HuH-7.5 (cell line): ENCODE results near the gene AGRP.
A peak's percentile ranks its signal among the peaks of the same experiment; 100 is the strongest.

Source experiments
- DNase-seq: peaks from one replicate; pipeline ENCODE4 v3.0.0; 2011; ENCODE audit warnings: low spot score

Gene AGRP

DNA sequence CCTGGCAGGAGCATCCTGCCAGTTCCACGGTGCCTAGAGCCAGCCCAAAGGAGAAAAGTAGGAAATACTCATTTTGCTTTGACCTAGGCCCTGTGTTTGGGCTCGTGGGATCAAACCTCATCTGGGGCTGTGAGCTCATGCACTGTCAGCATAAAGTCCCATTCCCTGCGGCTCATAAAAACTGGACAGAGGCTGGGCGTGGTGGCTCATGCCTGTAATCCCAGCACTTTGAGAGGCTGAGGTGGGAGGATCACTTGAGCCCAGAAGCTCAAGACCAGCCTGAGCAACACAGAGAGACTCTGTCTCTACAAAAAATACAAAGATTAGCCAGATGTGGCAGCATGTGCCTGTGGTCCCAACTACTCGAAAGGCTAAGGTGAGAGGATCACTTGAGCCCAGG lies 20.3 kb downstream of the AGRP start:
- no peak for DNase-seq

DNA sequence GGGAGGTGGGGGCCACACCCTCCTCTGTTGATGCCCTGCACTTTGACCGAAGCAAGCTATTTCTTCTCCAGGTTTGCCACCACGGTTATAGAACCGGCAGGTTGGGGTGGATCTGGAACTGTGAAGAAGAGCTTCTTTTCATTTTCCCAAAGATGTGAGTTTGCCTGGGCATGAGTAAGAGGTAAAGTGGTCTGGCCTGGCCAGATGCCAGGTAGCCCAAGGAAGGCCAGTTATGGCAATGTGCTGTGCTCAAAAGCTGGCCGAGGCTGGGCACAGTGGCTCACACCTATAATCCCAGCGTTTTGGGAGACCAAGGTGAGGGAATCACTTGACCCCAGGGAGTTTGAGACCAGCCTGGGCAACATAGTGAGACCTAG lies 21.1 kb downstream of the AGRP start:
- no peak for DNase-seq

DNA sequence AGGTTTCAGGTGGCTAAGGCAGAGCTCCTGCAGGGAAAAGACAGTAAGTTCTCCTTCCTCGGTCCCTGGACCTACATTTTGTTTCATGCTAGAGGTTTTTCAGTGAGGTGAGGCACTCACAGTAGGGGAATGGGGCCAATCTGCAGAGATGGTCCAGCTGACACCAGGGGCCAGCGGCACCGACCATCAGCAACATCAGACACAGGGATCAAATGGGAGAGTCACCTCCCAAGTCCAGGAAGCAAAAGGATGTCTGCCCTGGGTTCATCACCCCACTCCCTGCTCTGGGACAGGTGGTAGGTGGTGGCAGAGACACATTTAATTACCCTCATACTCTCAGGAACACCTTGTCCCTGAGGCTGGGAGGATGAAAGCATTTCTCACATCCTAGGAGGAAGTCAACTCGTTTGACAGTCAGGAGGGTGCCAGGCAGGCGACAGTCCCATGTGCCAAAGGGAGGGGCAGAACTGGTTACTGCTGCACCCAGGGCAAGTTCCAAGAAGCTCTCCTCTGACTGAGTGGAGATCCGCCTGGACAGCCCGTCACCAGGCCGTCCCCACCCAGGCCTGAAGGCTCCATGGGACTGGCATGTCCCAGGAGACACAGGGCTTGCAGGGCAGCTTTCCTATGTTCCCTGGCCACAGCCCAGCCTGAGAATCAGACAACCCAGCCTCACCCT lies 21.6 kb downstream of the AGRP start:
- no peak for DNase-seq

DNA sequence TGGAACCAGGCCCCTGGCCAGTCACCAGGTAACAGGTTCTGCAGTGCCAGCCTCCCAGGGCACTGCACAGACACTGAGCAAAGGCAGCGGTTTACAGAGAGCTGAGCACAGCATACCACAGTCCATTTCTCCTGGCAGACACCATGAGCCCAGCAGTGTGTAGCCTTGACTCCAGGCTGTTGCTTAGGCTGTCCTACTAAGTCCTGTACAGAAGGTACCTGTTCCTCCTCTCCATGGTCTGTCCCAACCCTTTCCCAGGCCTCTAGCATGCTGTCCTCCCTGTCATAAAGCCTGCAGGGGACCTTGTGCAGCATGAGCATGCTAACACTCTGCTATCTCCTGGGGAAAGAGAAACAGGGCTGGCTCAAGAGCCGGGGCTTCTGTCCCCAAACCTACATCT lies 22.4 kb downstream of the AGRP start:
- no peak for DNase-seq

DNA sequence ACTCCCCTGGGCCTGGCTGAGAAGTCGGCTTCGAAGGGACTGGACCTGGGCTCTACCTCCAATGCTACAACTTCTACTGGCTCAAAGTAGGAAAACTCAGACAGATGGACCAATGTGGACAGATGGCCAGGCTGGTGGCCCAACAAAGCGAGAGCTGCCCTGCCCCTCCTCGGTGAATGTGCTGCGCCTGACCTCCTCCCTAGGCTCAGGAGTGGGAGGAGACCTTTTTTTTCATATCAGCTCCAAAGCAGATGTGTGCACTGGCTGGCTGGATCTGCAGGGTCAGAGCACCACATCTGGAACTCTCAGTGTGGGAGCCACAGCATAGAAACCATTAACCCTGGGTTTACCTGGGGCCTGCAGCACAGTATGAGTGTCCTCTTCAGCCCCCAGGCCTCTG lies 23.2 kb downstream of the AGRP start:
- no peak for DNase-seq

DNA sequence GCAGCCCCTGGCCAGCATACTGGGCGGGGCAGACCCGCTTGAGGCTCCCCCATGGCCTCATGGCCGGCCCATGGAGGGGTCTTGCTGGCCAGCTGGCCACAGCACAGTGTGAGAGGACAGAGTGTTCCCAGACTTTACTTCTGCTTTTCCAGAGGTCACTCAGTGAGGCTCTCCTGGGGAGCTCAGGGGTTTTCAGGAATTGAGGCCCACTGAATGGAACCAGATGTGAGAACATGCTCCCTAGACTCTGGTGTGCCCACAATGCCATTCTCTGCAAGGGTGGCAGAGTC lies 23.5 kb downstream of the AGRP start:
- DNase-seq: no peak

DNA sequence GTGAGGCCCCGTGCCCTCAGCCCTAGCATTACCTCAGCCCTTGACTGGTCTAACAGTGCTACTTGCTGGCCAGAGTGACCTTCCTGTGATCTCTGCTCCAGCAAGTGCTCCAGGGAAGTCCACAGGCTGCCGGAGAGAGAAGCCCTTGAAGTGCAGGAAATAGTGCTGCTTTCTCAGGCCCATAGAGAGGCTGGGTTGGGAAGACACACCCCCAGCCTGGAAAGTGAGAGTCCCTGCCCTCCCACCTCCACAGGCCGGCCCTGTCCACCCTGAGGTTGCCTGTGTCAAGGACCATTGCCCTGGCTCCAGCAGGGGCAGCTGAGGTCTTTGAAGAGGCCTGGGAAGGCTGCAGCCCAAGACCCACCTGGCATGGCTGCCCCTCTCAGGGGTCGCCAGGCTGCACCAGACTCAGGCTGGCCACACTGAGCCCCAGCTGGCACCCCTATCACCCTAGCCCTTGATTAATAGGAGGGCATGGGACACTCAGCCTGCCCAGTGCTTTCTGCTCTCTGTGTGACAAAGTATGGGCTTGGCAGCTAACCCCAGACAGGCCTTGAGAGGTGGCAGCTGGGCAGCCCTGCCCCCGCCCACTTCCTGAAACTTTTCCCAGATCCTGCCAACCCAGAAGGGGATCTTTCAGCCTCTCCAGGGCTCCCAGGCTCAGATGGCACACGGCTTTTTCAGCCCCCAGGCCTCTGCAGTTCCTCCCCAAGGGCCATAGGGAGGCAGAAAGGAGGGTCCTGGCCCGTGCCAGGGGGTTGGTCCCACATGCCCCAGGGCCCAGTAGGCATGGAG lies 24.1 kb downstream of the AGRP start:
- no peak for DNase-seq

DNA sequence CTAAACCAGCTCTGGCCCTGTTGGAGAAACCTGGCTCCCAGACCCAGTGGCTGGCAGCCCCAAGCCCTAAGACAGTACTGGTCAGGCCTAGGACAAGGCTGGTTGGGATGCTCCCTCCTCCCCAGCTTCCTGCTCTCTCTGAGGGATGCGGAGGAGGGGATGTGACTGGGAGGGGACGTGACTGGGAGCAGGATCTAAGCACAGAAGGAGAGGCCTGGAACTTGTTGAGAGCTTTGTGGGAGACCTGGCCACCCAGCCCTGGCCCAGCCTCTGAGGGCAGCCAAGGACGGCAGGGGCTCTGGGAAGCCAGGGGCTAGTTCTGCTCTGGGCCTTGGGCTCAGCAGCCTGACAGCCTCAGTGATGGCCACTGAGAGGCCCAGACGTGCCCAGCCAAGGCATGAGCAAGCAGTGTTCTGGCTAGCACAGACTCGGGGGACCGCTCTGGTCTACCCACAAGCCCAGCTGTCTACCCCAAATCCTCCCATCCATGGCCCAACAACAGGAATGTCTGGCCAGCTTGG lies 25.2 kb downstream of the AGRP start:
- no peak for DNase-seq

DNA sequence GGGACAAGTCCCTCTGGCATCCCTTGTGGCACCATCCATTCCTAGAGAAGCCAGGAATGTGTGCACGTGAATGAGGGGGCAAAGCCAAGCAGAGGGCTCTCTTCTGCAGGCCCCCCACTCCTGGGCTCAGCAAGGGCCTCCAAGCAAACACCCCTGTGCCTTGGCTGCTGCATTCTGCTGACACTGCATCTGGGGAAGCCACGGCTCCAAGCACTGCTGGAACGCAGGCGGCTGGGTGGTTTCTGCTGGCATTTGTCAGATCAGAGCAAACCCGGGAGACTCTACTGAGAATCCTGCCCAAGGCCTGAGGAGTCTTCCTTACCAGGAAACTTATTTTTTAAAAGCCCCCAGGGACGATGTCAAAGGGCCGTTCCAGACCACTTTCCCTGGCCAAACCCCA lies 25.7 kb downstream of the AGRP start:
- DNase-seq: no peak

DNA sequence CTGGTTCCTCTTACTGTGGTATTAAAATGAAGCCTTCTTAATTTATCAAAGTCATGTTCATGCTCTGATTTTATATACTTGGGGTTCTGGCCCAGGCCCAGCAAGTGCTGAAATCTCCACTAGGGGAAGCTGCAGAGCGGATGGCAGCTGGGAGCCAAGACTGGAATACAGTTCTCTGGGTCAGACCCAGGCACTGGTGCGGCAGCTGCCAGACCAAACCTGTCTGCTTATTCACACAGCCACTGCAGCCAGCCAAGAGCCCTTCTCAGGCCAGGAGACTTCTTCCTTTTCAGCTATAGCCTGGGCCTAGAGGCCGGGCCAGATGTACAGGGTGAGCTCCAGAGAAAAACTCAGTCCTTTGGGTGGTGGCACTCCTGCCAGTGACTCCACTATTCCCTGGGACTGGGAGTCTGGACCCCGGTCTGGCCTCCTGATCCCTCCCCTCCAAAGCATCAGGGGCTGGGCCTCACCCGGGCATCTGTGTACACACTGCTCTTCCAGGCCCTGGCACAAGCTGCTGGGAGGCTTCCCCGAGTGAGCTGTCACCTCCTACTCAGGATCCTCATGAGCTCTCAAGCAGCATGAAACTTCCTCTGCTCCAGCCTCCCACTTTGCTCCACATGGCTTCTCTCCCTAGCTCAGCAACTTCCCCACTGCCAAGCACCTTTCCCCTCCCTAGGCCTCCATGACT lies 26.8 kb downstream of the AGRP start:
- DNase-seq: no peak

DNA sequence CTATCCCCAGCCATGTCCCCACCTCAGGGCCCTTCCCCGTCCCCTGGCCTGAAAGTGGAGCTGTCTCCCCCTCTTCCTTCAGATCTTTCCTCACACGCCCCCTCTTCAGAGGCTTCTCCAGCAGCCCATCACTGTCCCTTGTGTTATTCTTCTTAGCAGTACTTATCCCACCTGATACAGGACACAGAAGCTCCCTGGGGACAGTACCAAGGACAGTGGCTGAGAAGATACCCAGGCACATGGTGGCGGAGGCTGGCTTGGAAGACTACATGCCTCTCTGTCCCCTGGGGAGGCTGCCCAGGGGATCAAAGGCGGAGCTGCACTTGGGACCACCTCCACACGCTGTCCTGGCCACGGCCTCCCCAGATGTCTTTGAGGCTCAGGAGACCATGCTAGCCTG lies 28.5 kb downstream of the AGRP start:
- no peak for DNase-seq

DNA sequence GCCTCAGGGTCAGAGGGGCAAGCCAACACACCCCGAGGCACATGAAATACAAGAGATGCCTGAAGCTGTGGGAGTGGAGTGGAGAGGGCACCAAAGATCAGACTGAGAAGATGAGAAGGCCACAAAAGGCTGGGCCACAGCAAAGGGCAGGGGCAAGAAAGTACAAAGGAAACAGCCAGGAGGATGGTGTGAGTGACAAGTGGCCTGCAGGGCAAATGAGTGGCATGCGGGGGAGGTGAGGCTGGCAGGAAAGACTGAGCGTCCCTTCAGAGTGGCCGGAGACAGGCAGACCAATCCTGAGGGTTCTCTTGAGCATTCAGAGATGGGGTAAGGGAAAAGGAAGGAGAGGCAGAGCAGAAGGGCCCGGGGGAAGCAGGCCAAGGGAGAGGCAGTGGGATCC lies 29.2 kb downstream of the AGRP start:
- DNase-seq: no peak

DNA sequence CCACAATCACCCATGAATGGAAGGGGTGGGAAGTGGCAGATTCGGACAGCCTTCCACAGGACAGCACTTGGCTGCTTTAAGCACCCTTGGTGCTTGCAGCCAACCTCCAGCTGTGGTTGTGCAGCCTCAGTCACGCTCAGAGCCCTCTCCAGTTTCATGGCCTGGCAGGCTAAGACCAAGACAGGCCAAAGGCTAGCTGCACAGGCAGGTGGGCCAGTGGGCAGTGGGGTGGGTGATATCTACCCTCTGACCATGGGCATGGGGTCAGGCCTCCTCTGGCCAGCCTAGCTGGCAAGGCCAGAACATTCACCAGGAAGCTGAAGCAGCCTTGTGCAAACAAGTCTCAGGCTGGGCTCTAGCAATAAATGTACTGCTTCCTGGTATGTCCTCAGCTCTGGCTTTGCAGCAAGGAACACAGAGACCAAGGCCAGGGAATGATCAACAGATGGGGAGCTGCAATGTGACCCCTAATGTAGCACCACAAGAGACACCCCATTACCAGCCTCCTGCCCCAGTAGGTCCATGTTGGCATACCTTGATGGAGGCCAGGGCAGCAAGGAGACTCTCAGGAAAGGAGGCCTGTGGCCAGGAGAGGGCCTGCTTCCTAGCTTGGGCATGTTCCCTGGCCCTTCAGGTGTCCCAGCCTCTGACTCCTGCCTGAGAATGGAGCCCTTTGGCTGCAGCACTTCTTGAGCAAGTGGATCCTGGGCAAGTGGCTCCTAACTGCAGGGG lies 31.5 kb downstream of the AGRP start:
- DNase-seq: no peak

DNA sequence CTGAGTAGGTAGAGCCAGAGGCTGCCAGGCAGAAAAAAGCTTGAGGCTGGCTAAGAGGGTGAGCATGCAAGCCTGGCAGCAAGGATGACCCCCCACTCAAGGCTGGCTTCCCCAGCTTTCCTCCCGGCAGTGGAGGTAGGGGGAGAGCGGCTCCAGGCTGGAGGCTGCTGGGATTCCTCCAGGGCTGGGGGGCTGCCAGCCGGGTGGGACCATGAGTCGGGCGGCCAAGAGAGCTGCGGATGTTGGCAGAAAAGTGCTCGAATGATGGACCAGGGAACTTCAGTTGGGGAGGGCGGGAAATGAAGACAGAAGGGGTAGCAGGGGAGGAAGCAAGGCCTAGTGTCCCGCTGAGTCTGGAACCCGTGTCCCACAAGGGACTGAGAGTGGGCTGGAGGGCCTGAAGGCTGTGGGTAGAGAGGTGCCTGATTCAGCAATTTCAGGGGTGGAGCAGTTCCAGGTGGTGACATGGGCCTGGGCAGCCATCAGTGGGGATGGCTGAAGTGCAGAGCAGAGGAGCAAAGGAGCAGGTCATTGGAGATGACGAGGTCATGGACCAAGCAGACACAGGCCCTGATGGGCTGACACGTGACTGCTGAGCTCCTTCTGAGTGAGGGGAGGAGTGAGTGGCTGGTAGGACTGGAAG lies 32.2 kb downstream of the AGRP start:
- no peak for DNase-seq

DNA sequence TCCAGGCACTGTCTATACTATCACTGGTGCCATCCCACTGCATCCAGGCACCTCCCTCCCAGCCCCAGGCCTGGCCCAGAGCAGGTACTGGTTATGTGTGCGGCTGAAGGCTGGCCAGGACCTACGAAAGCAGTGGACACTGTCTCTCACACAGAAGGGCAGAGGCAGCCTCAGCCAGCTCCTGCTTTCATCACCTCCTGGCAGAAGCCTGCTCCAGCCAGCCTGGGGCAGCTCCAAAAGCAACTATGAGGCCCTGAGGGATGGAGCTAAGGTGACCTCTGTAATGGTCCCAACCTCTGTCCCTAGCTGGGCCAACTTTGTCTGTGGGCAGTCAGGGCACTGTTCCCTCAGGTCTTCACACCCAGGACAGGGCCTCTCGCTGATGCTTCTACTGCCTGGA lies 33.6 kb downstream of the AGRP start:
- no peak for DNase-seq

DNA sequence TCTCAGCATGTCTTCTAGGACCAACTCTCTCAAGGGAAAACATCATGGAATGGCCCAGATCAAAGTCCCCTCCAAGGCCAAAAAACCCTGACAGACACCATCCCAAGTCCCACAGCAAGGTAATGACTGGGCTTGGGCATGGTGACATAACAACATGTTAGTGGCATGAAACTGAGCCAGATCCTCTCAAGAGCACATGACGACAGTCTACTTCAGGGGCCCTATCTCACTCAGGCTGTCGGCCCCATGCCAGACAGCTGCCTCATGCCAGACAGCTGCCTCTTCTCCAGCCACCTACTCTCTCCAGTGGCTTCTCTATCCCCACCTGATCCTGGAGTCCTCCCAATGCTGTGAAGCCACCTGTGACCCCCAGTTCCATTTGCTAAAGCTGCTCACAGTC lies 34.0 kb downstream of the AGRP start:
- DNase-seq: no peak

DNA sequence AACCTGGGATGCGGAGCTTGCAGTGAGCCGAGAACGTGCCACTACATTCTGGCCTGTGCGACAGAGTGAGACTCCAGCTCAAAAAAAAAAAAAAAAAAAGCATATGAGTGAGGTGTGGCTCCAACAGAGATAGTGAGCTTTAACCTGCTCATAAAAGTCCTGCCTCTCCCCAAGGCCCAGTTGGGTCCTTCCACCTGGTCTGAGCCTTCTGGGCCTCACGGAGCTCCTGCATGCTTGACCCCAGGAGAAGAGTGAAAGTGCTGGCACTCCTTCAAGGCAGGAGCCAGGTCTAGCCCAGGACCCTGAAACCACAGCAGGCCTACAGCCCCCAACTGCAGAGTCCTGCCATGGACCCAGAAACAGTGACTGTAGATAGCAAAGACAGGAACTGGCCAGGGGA lies 34.8 kb downstream of the AGRP start:
- DNase-seq: no peak

DNA sequence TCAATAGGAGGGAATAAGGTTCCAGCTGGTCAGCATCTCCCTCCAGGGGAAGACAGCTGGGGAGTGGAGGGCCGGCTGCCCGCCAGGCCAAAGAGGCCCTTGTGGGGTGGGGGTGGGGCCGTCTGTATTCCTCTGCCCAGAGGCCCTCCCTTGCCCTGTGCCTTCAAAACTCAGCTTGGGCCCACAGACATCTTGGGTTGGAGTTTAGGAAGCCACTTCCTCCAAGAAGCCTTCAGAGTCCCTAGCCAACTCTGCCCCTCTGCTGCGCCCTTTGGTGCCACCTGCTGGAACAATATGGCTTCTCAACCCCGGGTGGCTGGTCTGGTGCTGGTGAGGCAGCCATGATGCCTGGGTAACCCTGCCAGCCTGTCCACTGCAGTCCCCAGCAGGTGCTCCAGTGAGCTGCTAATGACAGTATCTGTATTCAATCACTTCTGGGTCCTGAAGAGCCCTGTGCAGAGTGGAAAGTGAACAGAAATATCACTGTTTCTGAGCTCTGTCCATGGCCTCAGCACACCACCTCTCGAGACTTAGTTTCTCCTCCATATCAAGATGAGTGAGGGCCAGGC lies 35.8 kb downstream of the AGRP start:
- DNase-seq: peak; percentile 67

DNA sequence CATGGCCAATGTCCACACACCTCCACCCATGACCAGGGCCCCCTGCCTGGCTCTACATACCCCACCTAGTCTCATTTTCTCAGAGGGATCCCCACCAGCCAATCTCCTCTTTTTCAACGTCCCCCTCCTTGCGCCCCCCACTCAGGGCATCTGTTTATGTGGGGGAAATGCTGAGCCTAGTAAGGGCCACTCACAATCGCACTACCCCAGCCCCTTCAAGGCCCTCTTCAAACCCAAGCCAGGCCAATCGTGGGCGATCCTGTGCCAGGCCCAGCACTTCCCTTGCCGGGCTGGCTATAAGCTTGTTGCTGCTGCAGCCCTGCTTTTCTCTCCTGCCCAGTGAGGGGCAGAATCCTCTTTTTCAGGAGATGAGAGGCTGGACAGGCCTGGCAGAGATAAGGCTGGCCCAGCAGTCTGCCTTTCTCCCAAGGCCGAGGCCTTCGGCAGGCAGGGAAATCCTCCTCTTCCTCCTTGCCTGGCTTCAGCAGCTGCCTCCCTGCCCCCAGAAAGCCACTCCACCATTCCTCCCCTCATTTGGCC lies 36.3 kb downstream of the AGRP start:
- no peak for DNase-seq

DNA sequence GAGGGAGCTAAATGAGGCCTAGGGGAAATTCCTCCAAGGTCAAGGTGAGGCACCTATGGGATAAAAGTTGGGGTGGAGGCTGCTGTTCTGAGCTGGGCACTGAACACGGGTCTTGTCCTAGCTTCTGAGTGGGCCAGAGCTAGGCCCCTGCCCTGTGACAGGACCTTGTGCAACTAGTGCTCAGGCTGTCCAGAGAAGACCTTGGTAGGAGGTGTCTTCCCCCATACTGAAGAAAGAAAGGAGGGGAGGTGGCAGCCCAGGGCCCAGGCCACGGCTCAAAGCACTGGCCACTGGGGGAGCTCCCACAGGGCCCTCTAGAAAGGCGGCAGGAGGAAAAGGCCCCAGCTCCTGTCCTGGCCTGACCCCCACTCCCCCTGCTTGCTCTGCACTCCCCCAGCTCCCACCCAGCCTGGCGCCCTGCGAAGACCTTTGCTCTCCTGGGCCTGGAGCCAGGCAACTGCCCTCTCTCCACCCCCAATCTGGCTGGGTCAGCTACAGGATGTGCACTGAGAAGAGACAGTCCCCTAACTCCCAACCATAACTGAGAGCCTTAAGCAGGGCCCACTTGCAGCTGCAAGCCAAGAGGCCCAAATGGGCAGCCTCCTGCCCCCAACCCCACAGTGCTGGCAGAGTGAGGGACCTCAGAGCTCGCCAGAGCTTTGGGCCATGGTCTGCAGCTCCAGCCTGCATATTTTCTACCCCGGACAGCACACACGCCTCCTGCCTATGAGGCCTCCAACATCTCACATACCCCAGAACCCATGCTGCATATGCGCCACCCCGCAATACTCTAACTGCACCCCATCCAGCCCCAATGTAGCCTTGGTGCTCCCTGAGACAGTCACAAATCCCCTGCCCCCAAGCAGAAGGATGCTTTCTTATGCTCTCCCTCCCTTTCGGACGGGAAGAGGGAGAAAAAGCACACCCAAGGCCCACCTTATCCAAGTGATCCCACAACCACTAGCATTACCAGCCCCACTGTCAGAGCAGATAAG lies 37.1 kb downstream of the AGRP start:
- DNase-seq: peak; percentile 95
